ENCODE data around the gene FBXL15. TPM values are rescaled to one million over a fixed set of nuclear protein-coding genes. Genes with fewer than 3 reads are reported as not detected.
A peak's percentile ranks its signal among the peaks of the same experiment; 100 is the strongest.

The FBXL15 gene
- total and polyA plus RNA-seq, 11 donors: 6.6 to 20.0 (median 10.2) TPM

DNA sequence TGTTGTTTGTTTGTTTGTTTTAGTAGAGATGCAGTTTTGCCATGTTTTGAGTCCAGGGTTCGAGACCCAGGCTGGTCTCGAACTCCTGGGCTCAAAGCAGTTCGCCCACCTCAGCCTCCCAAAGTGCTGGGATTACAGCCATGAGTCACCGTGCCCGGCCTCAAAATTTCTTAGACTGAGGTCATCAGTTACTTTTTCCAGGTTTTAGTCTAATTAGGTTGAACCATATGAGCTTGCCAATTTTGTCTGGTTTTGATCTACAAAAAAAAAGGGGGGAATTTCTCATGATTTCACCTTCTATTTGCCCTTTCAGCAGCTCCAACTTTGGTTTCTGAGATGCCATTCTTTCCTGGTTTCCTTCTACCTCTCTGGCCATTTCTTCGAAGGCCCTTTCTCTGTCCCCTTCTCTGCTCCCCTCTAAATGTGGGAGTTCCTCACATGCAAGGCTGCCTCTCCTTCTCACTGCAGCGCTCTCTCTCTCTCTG, 6.2 kb downstream of the FBXL15 start:
- TF ChIP-seq, protein P1, sequence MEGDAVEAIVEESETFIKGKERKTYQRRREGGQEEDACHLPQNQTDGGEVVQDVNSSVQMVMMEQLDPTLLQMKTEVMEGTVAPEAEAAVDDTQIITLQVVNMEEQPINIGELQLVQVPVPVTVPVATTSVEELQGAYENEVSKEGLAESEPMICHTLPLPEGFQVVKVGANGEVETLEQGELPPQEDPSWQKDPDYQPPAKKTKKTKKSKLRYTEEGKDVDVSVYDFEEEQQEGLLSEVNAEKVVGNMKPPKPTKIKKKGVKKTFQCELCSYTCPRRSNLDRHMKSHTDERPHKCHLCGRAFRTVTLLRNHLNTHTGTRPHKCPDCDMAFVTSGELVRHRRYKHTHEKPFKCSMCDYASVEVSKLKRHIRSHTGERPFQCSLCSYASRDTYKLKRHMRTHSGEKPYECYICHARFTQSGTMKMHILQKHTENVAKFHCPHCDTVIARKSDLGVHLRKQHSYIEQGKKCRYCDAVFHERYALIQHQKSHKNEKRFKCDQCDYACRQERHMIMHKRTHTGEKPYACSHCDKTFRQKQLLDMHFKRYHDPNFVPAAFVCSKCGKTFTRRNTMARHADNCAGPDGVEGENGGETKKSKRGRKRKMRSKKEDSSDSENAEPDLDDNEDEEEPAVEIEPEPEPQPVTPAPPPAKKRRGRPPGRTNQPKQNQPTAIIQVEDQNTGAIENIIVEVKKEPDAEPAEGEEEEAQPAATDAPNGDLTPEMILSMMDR (IDR thresholded peaks at IDR 0.05): no peak
- no peak for TF ChIP-seq POLR2A (IDR thresholded peaks at IDR 0.05)
- H3K27ac ChIP-seq: no peak overlapping the region
- no peak overlapping the region for H3K4me3 ChIP-seq
- intact Hi-C loops (cut with DNase I): no loop called here
- no peaks in the 10 kb centered on the region for H3K27me3 ChIP-seq
- H3K36me3 ChIP-seq: peaks cover 0 to 25% (median 13%) of the 10 kb centered on the region in 9 donors
- WGBS, 4 donors: 89 to 97% (median 94%) methylated on average over 7 of the region's 7 CpGs
- H3K4me1 ChIP-seq: peaks cover 2 to 28% (median 20%) of the 10 kb centered on the region in 12 donors
- DNase-seq: no peak
- no peak for ATAC-seq
- no peaks in the 10 kb centered on the region for H3K9me3 ChIP-seq

DNA sequence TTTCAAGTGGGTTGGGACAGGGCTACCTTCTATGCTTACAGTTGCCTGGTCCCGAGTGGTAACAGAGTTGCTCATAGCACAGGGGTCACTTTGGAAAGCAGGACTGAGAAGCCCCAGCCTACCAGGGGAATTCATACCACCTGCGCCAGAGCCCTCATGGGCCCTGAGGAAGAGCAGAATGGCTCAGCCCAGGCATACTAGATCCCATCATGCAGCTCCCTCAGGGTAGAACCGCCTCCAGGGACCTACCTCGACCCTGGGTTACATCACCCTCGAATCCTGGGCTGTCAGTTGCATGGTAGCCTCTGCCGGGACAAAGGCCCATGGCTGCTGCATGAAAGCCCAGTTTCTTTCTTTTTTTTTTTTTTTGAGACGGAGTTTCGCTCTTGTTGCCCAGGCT, 8.8 kb downstream of the FBXL15 start:
- H3K36me3 ChIP-seq: peaks cover 0 to 8% (median 0%) of the 10 kb centered on the region in 9 donors
- no peak for DNase-seq
- TF ChIP-seq POLR2A (IDR thresholded peaks at IDR 0.05): no peak
- TF ChIP-seq, protein P1 (IDR thresholded peaks at IDR 0.05): no peak
- no peak overlapping the region for H3K4me3 ChIP-seq
- peaks cover 0 to 28% (median 10%) of the 10 kb centered on the region in 12 donors for H3K4me1 ChIP-seq
- ATAC-seq: no peak
- intact Hi-C loops (cut with DNase I): no loop called here
- peaks cover 0 to 2% (median 0%) of the 10 kb centered on the region in 9 donors for H3K27me3 ChIP-seq
- no peaks in the 10 kb centered on the region for H3K9me3 ChIP-seq
- WGBS, 4 donors: 85 to 90% (median 87%) methylated on average over 8 of the region's 8 CpGs
- H3K27ac ChIP-seq: no peak overlapping the region

DNA sequence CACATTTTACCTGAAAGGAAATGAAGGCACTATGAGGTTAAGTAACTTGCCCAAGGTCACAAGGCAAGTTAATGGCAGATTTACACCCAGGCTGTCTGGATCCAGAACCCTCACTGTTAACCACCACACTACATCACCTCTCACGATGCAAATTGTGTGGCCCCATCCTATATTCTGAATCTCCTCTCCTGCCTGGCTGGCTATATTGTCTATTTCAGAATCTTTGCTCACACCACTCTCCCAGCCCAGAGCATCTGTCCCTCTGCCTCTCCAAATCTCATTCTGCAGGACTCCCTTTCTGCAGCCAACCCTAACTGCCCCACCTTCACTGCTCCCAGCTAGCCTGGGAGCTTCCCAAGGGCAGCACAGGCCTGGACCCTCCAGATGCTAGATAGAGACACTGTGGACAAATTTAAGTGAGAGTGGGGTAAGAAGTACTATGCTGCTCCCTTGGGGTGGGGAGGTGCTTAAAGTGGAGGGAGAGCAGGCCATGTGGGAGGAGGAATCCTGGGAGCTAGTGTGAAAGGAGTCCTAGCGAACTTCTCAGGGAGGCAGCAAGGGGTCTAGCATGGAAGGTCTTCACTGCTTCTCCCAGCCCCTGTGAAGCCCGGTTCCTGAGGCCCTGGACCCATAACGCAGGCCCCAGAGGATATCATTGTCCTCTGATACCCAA, 11.0 kb downstream of the FBXL15 start:
- Histone ChIP-seq H3K27me3 (peaks cover 0 to 12% (median 0%) of the 10 kb centered on the region in 9 donors), H3K9me3 (no peaks in the 10 kb centered on the region), H3K36me3 (no peaks in the 10 kb centered on the region), H3K4me3 (peak overlapping the region; percentile 67 to 99 (median 91)), H3K27ac (peak overlapping the region; percentile 43 to 91 (median 88)), H3K4me1 (peaks cover 0 to 48% (median 12%) of the 10 kb centered on the region in 12 donors)
- 19 to 48% (median 25%) methylated on average over 2 to 4 of the region's 4 CpGs for WGBS, 4 donors
- ATAC-seq (peak; percentile 1 to 11 (median 6)), DNase-seq (no peak)
- TF ChIP-seq, protein P1 (IDR thresholded peaks at IDR 0.05): no peak
- no peak for TF ChIP-seq POLR2A (IDR thresholded peaks at IDR 0.05)
- intact Hi-C loops (cut with DNase I): loop anchor here in 1 of 10 donors (1.0 to 2.0 kb wide), 2 partner anchors 9 to 71 kb away; partner anchors contain the start of genes ACTR1A and SUFU

DNA sequence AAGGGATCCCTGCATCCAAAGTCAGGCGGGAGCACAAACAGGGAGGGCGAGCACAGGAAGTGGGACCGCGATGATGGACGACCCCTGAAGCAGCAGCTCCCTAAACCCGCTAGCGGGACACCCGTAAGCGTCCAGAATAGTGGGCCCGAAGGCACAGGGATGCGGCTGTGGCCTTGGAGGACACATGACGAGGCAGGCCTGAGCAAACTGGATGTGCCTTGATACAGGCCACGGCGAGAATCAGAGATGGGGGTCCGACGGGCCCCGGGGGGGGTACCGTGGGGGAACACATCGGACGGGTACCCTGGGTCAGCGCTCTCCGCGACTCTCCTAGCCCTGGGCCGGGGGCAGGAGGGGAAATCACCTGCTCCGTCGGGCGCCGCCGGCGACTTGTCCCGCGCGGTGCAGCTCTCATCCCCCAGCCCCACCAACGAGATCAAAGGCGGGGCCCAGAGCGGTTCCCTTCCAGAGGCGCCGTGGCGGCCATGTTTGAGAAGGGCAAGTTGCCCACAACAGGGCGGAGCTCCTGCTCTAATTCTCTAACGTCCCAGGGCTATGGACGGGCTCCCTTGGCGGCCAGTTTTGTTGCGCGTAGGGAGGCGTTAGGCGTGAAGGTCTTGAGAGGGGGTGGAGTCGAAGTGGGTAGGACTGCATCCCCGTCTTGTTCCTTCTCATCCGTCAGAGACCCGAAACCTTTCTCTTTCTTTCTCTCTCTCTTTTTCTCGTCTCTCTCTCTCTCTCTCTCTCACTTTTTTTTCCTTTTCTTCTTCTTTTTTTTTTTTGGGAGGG, 11.7 kb downstream of the FBXL15 start, which contains the start of gene CUEDC2:
Gene CUEDC2, minus strand, starts transcription at position 413 of the 789 bp plus-strand sequence. CDS start 7,386 bp downstream, outside the sequence.
- TF ChIP-seq, protein P1 (IDR thresholded peaks at IDR 0.05): no peak
- TF ChIP-seq POLR2A (IDR thresholded peaks at IDR 0.05): peak in 1 of 2 donors; percentile 66
- peaks cover 0 to 12% (median 0%) of the 10 kb centered on the region in 9 donors for H3K27me3 ChIP-seq
- H3K9me3 ChIP-seq: no peaks in the 10 kb centered on the region
- H3K4me3 ChIP-seq: peak within 1 kb of the TSS; percentile 67 to 99 (median 91)
- 0 to 1% (median 0%) methylated on average over 43 to 52 of the region's 52 CpGs for WGBS, 4 donors
- peaks cover 0 to 55% (median 12%) of the 10 kb centered on the region in 12 donors for H3K4me1 ChIP-seq
- intact Hi-C loops (cut with DNase I): loop anchor here in 1 of 10 donors (2.0 kb wide), 1 partner anchor 70 kb away; the partner anchor contains the start of genes ACTR1A and SUFU
- DNase-seq: peak; percentile 96 to 98 (median 97)
- no peaks in the 10 kb centered on the region for H3K36me3 ChIP-seq
- ATAC-seq: peak; percentile 96 to 98 (median 96)
- H3K27ac ChIP-seq: peak within 1 kb of the TSS; percentile 43 to 91 (median 88)

Data from heart left ventricle (tissue), 16 donors.